Myocyte (in vitro differentiated cells): ENCODE data around the gene ADRA1B. TPM values are rescaled to one million over a fixed set of nuclear protein-coding genes. Genes with fewer than 3 reads are reported as not detected.
A peak's percentile ranks its signal among the peaks of the same experiment; 100 is the strongest.

ENCODE experiments used
- DNase-seq: peaks from one replicate; pipeline ENCODE4 v3.0.0-alpha.2; 2012; ENCODE audit warnings: low read depth
- total RNA-seq: library from RNA; depleted of rRNA; stranded (reverse); fragments of >200 nt; gene quantifications from 2 replicates; pipeline ENCODE4 v1.2.3, GENCODE V29; 2014

ADRA1B gene
- total RNA-seq, 1 donor from 2014 or later = 9.0 TPM

DNA sequence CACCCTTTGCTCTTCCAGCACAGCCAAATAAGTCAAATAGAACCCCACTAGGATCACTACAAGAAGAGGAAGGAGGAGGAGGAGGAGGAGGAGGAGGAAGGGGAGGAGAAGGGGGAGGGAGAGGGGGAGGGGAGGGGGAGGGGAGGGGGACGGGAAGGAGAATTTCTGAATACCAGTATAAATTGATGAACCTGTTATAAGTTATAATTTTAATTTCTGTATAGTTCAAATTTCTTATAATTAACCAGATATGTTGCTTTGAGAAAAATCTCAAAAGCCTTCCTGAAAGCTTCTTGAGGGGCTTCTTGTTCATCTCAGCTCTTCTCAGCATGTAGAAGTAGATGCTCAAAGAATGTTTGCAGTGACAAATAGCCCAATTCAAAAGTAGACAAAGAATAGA, 15.0 kb upstream of the ADRA1B start:
- DNase-seq = no peak

- no peak for DNase-seq
Observed at GRCh38 chr5:159901772-159902171, 14.5 kb upstream of the ADRA1B start.

GRCh38 chr5:159902444-159903121, 13.7 kb upstream of the ADRA1B start:
- DNase-seq = no peak

DNA sequence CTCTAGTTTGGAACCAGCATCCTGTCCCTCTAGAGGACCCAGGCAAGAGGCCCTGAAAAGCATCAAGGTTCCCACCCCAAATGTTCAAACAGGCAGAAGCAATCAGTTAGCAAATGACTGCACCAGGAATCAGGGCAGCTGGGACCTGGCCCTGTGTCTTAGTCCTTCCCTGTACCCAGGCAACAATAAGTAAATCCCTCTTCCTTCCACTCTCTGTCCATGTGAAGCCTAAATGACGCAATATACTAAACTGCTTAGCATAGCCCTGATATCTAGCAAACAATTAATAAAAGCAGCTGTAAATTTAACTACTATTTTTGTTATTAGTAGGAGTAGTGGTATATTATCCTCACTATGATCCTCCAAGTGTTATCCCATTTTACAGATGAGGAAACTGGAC, 13.2 kb upstream of the ADRA1B start:
- no peak for DNase-seq

DNA sequence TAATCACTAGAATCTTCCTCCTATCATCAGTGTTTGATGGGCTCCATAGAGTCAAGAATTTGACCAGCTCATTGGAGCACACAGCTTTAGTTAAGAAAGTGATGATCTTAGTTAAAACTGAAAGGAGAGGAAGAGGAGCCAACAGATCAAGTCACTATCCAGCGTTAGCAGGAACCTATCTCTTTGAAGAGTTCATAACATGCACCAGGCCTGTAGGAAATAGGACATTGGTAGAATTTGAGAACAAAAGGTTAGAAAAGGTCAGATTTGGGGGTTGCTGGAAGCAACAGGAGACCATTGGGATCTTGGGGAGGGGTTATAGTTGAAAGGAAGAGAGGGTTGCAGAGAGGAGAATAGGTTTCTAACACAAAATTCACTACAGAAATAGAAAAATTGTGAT, 11.4 kb upstream of the ADRA1B start:
- DNase-seq = no peak

- peak; percentile 87 for DNase-seq
Observed at GRCh38 chr5:159905496-159905895, 10.8 kb upstream of the ADRA1B start.

DNA sequence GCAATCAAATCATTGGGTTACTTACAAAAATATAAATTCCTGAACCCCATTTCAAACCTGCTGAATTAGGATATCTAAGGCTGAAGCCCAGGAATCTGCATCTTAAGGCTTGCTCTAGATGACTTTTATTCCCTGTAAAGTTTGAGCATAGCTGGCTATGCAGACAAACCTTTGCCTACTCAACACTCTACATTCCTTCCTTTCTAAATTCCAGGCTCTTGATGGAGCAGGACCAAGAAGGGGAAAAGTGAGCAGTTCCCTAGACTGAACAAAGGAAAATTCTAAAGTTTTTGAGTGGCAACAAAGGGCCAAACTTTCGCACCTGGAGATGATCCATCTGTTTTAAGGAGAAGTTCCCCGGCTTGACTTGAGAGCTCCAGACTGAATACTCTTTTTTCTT, 9.8 kb upstream of the ADRA1B start:
- no peak for DNase-seq

DNA sequence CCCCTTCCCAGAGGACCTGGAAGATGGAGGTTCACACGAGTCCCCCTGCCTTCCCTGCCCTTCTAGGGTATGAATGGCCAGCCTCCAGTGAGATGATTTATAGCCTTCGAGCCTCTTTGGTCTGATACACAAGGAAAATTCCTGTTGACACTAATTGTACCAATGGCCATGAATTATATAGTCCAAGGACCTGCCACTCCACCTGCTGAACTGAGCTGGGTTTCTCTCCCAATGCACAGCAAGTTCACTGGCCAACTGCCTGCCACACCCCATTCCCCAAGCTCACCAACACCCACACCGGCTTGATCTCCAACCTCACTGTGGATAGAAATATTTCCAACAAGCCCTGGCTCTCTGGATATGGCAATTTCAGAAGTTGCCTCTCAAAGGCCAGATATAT, 9.3 kb upstream of the ADRA1B start:
- peak; percentile 73 for DNase-seq

DNA sequence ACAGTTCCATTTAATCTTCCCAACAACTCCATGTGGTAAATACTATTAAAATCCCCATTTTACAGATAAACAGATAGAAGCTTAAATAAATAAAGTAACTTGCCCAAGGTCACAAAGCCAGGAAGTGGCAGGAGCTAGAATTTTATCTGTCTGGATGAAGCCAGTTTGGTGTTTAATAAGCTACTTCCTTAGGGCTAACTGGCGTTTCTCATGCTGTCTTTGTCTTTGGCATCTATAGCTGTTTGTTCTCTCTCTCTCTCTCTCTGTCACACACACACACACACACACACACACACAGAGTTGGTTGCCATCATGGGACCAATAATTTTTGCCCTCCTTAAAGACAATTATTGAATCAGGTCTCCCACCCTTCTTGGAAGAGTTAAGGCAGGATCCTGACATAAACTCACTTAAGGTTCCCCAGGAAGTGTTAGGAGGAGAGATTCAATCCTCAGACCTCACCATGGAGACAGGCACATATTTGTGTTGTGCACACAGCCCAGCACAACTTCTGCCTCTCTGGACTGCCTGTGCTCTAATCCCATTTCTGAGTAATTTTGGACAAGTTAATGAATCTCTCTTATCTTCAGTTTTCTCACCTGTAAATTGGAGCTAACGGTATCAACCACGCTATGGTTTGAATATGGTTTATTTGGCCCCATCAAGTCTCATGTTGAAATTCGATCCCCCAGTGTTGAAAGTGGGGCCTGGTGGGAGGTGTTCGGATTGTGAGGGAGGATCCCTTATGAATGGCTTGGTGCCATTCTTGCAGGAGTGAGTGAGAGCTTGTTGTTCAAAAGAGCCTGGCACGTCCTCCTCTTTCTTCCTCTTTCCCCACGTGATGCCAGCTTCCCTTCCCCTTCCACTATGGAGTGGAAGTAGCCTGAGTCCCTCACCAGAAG, 8.3 kb upstream of the ADRA1B start:
- DNase-seq = no peak

- no peak for DNase-seq
Observed at GRCh38 chr5:159908591-159908940, 7.7 kb upstream of the ADRA1B start.

GRCh38 chr5:159909126-159909525, 7.2 kb upstream of the ADRA1B start:
- no peak for DNase-seq

DNA sequence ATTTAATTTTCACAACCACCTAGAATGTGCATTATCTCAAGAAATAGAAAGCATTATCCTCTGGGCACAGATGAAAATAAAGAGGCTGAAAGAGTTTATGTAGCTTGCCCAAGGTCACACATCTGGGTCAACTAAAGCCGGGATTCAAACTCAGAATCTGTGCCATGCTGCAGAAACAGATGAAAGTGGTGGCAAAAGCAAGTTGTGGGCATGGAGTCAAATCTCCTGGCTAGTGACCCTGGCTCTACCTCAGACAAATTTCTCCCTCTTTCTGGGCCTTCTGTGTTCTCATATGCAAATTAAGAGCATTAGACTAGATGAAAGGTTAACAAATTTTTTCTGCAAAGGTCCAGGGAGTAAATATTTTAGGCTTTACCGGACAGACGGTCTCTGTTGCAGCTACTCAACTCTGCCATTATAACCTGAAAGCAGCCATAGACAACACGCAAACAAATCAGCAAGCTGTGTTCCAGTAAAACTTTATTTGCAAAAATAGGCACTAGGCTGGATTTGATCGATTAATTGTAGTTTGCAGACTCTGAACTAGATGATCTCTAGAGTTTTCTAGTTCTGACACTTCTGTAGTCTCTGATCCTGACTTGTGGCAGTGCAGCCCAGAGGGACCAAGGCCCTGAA, 6.0 kb upstream of the ADRA1B start:
- DNase-seq = no peak

DNA sequence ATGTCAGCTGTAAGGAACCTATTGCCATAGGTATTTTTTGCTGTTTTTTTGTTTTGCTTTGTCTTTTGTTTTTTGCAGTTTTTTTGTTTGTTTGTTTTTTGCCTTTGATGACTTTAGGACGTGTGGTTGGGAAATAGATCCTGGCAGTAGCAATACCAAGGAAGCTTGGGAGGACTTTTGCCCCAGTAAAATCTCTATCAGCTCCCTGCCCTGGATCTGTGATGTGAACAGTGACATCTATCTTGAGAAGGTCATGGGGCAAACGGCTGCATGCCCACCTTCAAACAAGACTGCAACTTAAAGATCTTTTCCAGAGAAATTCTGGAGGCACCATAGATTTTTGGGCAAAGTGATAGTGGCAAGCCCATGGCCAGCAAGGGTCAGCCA, 5.4 kb upstream of the ADRA1B start:
- no peak for DNase-seq

DNA sequence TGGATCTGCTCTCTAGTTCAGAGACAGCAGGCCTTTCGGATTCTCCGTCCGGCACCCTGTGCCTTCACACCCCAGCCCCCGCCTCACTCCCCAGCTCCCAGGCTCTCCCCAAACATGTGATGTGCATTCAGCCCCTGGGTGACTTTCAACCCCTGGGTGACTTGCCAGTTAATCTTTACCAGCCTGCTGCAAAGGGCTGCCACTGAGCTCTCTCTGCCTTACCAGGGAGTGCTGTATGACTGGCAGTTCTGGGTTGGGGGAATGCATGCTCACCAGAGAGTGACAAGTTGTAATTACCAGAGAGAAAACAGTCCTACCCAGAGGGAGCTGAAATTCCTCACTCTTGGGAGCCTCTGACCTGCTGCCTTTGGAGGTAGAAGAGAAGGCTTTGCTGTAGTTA, 4.9 kb upstream of the ADRA1B start:
- DNase-seq = no peak

GRCh38 chr5:159912033-159912800, 4.1 kb upstream of the ADRA1B start:
- peak; percentile 52 for DNase-seq

GRCh38 chr5:159913048-159913447, 3.2 kb upstream of the ADRA1B start:
- DNase-seq = no peak

GRCh38 chr5:159913501-159913900, 2.8 kb upstream of the ADRA1B start:
- DNase-seq = no peak

GRCh38 chr5:159916841-159917761, 819 bp downstream of the ADRA1B start:
- peak; percentile 41 for DNase-seq

DNA sequence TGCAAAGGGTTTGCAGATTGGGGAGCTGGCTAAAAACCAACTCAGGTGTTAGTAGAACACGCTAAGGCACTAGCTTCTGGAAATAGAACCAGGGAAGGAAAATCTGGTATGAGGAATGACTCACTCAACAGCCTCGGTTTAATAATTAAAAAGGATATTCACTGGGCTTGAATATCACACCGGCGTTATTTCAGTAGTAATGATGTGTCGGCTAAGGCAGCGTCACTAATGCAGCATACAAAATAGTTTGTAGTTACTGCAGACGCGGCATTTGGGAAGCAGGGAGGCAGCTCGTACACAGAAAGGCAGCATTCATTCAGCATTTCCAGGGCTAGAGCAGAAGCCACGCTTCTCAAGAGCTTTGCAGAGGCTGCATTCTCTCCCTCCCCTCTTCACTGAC, 1.7 kb downstream of the ADRA1B start:
- no peak for DNase-seq

GRCh38 chr5:159921721-159922120, 5.4 kb downstream of the ADRA1B start:
- DNase-seq = no peak
